GM21526 (cell line): ENCODE results near the gene NDUFA13.

ENCODE experiments used
- ATAC-seq: cut with Tn5 transposase; IDR thresholded peaks from one replicate; pipeline ENCODE4 v1.9.1; 2021; ENCODE audit warnings: moderate library complexity; ENCODE audit not compliant: unreplicated experiment, low FRiP score

Gene NDUFA13

GRCh38 chr19:19506592-19506991, 9.4 kb upstream of the NDUFA13 start:
- ATAC-seq, result no peak

- no peak for ATAC-seq
Observed at GRCh38 chr19:19507354-19507753, 8.7 kb upstream of the NDUFA13 start.

GRCh38 chr19:19508217-19508616, 7.8 kb upstream of the NDUFA13 start:
- no peak for ATAC-seq

GRCh38 chr19:19510432-19510831, 5.6 kb upstream of the NDUFA13 start:
- no peak for ATAC-seq

GRCh38 chr19:19513682-19514081, 2.3 kb upstream of the NDUFA13 start:
- no peak for ATAC-seq

GRCh38 chr19:19514215-19514657, 1.8 kb upstream of the NDUFA13 start:
- no peak for ATAC-seq

- no peak for ATAC-seq
Observed at GRCh38 chr19:19514881-19515641, 964 bp upstream of the NDUFA13 start, which contains the start of gene TSSK6. Gene TSSK6, minus strand, starts transcription at chr19:19515548. Its CDS starts 121 bp downstream, at chr19:19515427.

- ATAC-seq, result no peak
Observed at GRCh38 chr19:19517235-19517619, 1.2 kb downstream of the NDUFA13 start.

- no peak for ATAC-seq
Observed at GRCh38 chr19:19520989-19521388, 5.0 kb downstream of the NDUFA13 start.

- ATAC-seq, result no peak
Observed at GRCh38 chr19:19523177-19523576, 7.2 kb downstream of the NDUFA13 start.

- ATAC-seq, result no peak
Observed at GRCh38 chr19:19524053-19524452, 8.0 kb downstream of the NDUFA13 start.

GRCh38 chr19:19525611-19526380, 9.8 kb downstream of the NDUFA13 start:
- ATAC-seq, result no peak

GRCh38 chr19:19526581-19527370, 10.8 kb downstream of the NDUFA13 start:
- no peak for ATAC-seq

GRCh38 chr19:19527371-19527656, 11.3 kb downstream of the NDUFA13 start:
- no peak for ATAC-seq

GRCh38 chr19:19527674-19528625, 11.9 kb downstream of the NDUFA13 start:
- no peak for ATAC-seq

- no peak for ATAC-seq
Observed at GRCh38 chr19:19528721-19529490, 12.9 kb downstream of the NDUFA13 start, which contains the start of gene YJEFN3. Gene YJEFN3, plus strand, starts transcription at chr19:19528911. Its CDS starts 22 bp downstream, at chr19:19528933.

GRCh38 chr19:19529783-19530422, 13.9 kb downstream of the NDUFA13 start:
- no peak for ATAC-seq

- ATAC-seq, result no peak
Observed at GRCh38 chr19:19530423-19530804, 14.4 kb downstream of the NDUFA13 start.

GRCh38 chr19:19530889-19531288, 14.9 kb downstream of the NDUFA13 start:
- ATAC-seq, result no peak
